ENCODE data around the gene C18orf32. TPM values are rescaled to one million over a fixed set of nuclear protein-coding genes. Genes with fewer than 3 reads are reported as not detected.

Gene C18orf32
- total and polyA plus RNA-seq, 2 donors (not counting 3 experiments of a cell fraction or from before 2014, with no cell fraction given), result 20.4 to 27.4 TPM

DNA sequence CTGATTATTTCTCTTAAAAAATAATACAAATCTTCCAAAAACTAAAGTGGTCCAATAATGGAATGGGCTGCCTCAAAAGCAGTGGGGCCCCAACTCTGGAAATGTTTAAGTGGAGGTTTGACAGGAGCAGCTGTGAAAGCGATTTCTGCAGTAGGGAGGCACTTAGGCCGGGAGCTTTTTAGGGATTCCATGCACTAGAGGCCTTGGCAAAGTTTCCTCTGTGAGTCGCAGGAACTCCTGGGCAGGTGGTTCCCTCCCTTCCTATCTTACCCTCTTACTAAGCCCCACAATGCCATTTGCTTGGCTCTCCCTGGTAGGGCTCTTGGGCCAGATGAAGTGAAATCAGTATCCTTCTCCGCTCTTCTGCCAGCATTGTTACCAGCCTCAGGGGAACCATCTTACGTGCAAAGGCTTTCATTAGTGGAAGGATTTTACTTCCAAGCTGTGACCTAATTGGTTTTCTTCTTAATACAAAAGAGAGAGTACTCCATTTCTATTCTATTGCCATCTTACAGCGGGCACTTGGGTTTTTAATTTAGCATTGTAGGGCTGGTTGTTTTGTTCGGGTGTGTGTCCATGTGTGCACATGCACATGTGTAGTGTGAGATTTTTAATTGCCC lies 34.3 kb upstream of the C18orf32 start:
- Histone ChIP-seq H3K4me2 (ENCODE audit: insufficient read depth, low read length) (no peak overlapping the region), H3K79me2 (ENCODE audit: control insufficient read depth, insufficient read depth, low read length) (no peaks in the 10 kb centered on the region), H4K20me1 (replicated peaks; ENCODE audit: control insufficient read depth, extremely low read depth, insufficient read depth, low read length) (no peaks in the 10 kb centered on the region), H3K27me3 (ENCODE audit: control insufficient read depth in 2 of 2, insufficient read depth in 2 of 2, low read length in 2 of 2) (no peaks in the 10 kb centered on the region), H3K4me1 (ENCODE audit: control insufficient read depth, extremely low read depth, insufficient read depth, low read length) (no peaks in the 10 kb centered on the region), H3K27ac (ENCODE audit: insufficient read depth, low read depth, low read length) (no peak overlapping the region), H3K9me1 (replicated peaks; ENCODE audit: control insufficient read depth, extremely low read depth, insufficient read depth, low read length) (no peaks in the 10 kb centered on the region), H2AFZ (ENCODE audit: low read depth, low read length) (no peak overlapping the region), H3K9me3 (replicated peaks; ENCODE audit: control insufficient read depth, insufficient read depth, low read length) (no peaks in the 10 kb centered on the region), H3K36me3 (ENCODE audit: control insufficient read depth in 2 of 2, extremely low read depth in 1 of 2, insufficient read depth in 2 of 2, low read length in 2 of 2) (no peaks in the 10 kb centered on the region), H3K4me3 (replicated peaks in 1 of 3; ENCODE audit: insufficient read depth in 1 of 3, low read depth in 1 of 3, low read length in 3 of 3) (no peak overlapping the region), H3K9ac (replicated peaks; ENCODE audit: extremely low read depth, insufficient read depth, low read length) (no peak overlapping the region)
- CTCF ChIA-PET, result no interaction called here
- BruUV-seq (replicated peaks), result no TSS peak
- FAIRE-seq, result no peak
- dilution Hi-C loops (cut with MboI; ENCODE audit: extremely low pct_ligation_motif_present, low sequenced_read_pairs) (loop anchor here (25.0 kb wide), 1 partner anchor 341 kb away; no protein-coding TSS in a partner anchor), intact Hi-C loops (cut with micrococcal nuclease) (no loop called here)
- POLR2A ChIA-PET, result no interaction called here
- TF ChIP-seq POLR2A (IDR thresholded peaks at IDR 0.05; ENCODE audit: low read depth, low read length) (no peak), EZH2 (IDR thresholded peaks at IDR 0.05; ENCODE audit: borderline replicate concordance, low read depth, low read length, severe bottlenecking) (no peak)
- DNase-seq (ENCODE audit: low read depth, low spot score), result no peak

DNA sequence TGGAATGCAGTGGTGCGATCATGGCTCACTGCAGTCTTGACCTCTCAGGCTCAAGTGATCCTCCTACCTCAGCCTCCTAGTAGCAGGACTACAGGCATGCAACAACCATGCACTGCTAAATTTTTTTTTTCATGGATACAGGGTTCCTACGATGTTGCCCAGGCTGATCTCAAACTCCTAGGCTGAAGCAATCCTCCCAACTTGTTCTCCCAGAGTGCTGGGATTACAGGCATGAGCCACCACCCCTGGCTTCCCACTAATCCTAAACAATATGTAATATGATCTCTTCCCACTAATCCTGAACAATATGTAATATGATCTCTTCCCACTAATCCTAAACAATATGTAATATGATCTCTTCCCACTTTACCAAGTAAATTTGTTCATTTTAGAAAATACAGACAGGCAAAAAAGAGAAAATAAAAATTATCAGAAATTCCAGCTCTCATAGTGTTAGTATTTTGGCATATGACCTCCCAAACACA lies 33.7 kb upstream of the C18orf32 start:
- CTCF ChIA-PET, result no interaction called here
- Histone ChIP-seq H3K27ac (ENCODE audit: insufficient read depth, low read depth, low read length) (no peak overlapping the region), H4K20me1 (replicated peaks; ENCODE audit: control insufficient read depth, extremely low read depth, insufficient read depth, low read length) (no peaks in the 10 kb centered on the region), H2AFZ (ENCODE audit: low read depth, low read length) (no peak overlapping the region), H3K9me1 (replicated peaks; ENCODE audit: control insufficient read depth, extremely low read depth, insufficient read depth, low read length) (no peaks in the 10 kb centered on the region), H3K4me1 (ENCODE audit: control insufficient read depth, extremely low read depth, insufficient read depth, low read length) (peaks cover 2% of the 10 kb centered on the region), H3K79me2 (ENCODE audit: control insufficient read depth, insufficient read depth, low read length) (no peaks in the 10 kb centered on the region), H3K36me3 (ENCODE audit: control insufficient read depth in 2 of 2, extremely low read depth in 1 of 2, insufficient read depth in 2 of 2, low read length in 2 of 2) (no peaks in the 10 kb centered on the region), H3K9ac (replicated peaks; ENCODE audit: extremely low read depth, insufficient read depth, low read length) (no peak overlapping the region), H3K27me3 (ENCODE audit: control insufficient read depth in 2 of 2, insufficient read depth in 2 of 2, low read length in 2 of 2) (no peaks in the 10 kb centered on the region), H3K4me2 (ENCODE audit: insufficient read depth, low read length) (no peak overlapping the region), H3K4me3 (replicated peaks in 1 of 3; ENCODE audit: insufficient read depth in 1 of 3, low read depth in 1 of 3, low read length in 3 of 3) (no peak overlapping the region), H3K9me3 (replicated peaks; ENCODE audit: control insufficient read depth, insufficient read depth, low read length) (no peaks in the 10 kb centered on the region)
- intact Hi-C loops (cut with micrococcal nuclease), result no loop called here
- TF ChIP-seq JUN (IDR thresholded peaks at IDR 0.05; ENCODE audit: borderline replicate concordance, insufficient read depth, insufficient read length, low read depth) (no peak), GATA2 (IDR thresholded peaks at IDR 0.05; ENCODE audit: insufficient read depth, insufficient read length, low read depth, low read length) (no peak), MAX (IDR thresholded peaks at IDR 0.05; ENCODE audit: insufficient read depth, insufficient read length) (no peak), POLR2A (IDR thresholded peaks at IDR 0.05; ENCODE audit: low read depth, low read length) (no peak), CTCF (IDR thresholded peaks at IDR 0.05; ENCODE audit: extremely low read depth in 1 of 2, insufficient read depth in 1 of 2, low read depth in 1 of 2, low read length in 2 of 2) (no peak)
- no TSS peak for BruUV-seq (replicated peaks)
- dilution Hi-C loops (cut with MboI; ENCODE audit: extremely low pct_ligation_motif_present, low sequenced_read_pairs), result loop anchor here (25.0 kb wide), 1 partner anchor 342 kb away; no protein-coding TSS in a partner anchor
- FAIRE-seq (no peak), DNase-seq (ENCODE audit: low read depth, low spot score) (peak; percentile 34)
- POLR2A ChIA-PET, result no interaction called here

Data from endothelial cell of umbilical vein (primary cell).